NB4 (cell line): Measurements from ENCODE around the gene AQP12A.

Experiments used
- DNase-seq: peaks from one replicate; pipeline ENCODE4 v3.0.0; 2010; ENCODE audit warnings: low read depth
- H3K4me3 ChIP-seq: one replicate; pipeline ENCODE4 v1.5.1; 2011; ENCODE audit warnings: mild to moderate bottlenecking, low read depth, low read length, moderate library complexity
- CTCF ChIP-seq: IDR thresholded peaks from one replicate; pipeline ENCODE4 v1.5.1; 2012; ENCODE audit warnings: low read depth, low read length
- MAX ChIP-seq: IDR thresholded peaks from 2 replicates; pipeline ENCODE4 v1.6.1; 2011; ENCODE audit warnings: low read depth, low read length
- MYC ChIP-seq: IDR thresholded peaks from 2 replicates; pipeline ENCODE4 v1.6.1; 2011; ENCODE audit warnings: low read depth, low read length
- POLR2A ChIP-seq: IDR thresholded peaks from 2 replicates; pipeline ENCODE4 v1.6.1; 2011; ENCODE audit warnings: mild to moderate bottlenecking; ENCODE audit not compliant: insufficient read length; ENCODE audit errors: extremely low read depth

AQP12A gene

GRCh38 chr2:240728361-240728760 is 36.7 kb downstream of the AQP12A start:
- H3K4me3 ChIP-seq: no peak overlapping the region
- TF ChIP-seq CTCF (no peak), MAX (no peak)
- DNase-seq: no peak

DNA sequence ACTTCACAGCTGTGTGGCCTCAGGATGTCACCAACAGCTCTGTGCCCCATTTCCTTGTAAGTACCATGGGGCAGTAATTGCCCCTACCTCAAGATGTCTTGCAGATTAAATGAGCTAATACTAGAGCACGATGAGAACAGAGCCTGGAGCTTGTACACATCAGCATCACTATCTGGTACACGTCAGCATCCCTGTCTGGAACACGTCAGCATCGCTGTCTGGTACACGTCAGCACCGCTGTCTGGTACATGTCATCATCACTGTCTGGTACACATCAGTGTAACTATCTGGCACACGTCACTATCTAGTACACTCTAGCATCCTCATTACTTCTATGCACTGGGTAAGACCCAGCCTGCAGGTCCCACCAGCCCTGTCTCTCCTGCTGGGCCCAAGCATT is 37.2 kb downstream of the AQP12A start:
- H3K4me3 ChIP-seq: no peak overlapping the region
- TF ChIP-seq MYC: no peak
- DNase-seq: no peak

DNA sequence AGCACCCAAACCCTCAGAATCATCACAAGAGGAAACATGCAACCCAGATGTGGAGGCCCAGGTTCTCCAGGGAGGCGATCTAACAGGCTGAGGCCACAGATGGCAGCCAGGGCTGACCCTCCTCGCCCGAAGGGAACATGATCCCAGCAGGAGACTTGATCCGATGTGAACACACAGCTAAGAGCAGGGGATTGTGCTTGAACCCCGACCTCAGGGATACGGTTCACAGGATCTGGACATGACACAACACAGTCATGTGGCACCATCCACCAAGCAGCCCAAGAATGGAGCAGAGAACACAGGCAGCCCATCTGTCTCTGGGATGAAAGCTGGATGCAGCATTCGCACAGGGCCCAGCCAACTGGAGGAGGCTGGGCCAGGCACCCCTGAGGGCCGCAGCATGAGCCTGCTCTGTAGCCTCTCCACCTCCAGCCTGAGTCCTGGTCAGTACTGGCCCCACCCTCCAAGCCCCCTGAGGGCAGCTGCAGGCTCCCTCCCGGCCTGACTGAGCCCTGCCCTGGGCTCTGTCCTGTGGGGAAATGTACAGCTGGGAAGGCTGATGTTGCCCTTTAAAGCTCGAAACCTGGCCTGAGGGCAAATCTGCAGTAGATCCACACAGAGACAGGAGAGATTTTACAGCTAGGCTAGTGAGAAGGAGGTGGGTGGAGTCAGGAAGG is 39.0 kb downstream of the AQP12A start:
- TF ChIP-seq POLR2A: no peak
- TF ChIP-seq MAX: no peak
- TF ChIP-seq MYC: no peak
- no peak for TF ChIP-seq CTCF
- no peak for DNase-seq
- H3K4me3 ChIP-seq: no peak overlapping the region

GRCh38 chr2:240731178-240731545 is 39.5 kb downstream of the AQP12A start:
- DNase-seq: no peak
- no peak for TF ChIP-seq CTCF
- TF ChIP-seq MYC: no peak
- no peak for TF ChIP-seq POLR2A
- TF ChIP-seq MAX: no peak

DNA sequence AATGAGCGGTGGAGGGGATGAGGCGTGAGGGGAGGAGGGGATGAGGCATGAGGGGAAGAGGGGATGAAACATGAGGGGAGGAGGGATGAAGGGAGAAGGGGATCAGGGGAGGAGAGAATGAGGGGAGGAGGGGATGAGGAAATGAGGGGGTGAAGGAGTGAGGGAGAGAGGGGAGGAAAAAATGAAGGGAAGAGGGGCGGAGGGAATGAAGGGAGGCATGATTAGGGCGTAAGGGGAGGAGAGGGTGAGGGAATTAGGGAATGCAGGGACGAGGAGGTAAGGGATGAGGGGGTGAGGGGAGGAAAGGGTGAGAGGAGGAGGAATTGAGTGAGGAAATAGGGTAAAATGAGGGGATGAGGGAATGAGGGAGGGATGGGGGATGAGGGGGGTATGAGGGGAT is 40.5 kb downstream of the AQP12A start:
- TF ChIP-seq MYC (no peak), POLR2A (no peak), CTCF (no peak), MAX (no peak)
- no peak for DNase-seq
- H3K4me3 ChIP-seq: no peak overlapping the region

More at GRCh38 chr2:240731178-240731545, 39.5 kb downstream of the AQP12A start:
- H3K4me3 ChIP-seq: no peak overlapping the region

DNA sequence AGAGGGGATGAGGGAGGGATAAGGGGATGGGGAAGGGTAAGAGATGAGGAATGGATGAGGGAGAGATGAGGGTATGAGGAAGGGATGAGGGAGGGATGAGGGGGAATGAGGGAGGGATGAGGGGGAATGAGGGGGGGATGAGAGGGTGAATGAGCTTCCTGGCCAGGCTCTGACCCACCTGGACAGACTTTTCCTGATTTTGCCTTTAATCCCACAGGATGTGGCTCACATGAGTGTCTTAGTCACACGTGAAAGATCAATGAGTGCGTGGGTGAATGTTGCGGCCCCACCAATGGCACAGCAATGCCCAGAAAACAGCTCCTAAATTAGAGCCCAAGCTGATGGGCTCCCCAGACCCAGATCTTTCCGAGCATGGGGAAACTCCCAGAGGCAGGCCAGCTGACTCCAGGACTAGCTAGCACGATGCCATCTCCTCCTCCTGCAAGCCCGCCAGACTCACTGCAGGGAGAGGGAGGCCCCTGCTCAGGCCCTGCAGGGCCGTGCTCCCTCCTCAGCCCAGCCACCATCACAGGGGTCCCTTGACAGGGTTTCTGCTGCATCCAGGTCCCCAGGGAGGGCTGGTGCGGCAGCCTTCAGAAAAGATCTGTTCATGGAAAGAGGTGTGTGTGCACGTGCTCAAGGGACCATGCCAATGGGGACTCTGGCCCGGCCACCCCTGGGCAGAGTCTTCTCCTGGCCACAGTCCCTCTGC is 41.4 kb downstream of the AQP12A start:
- no peak for TF ChIP-seq MYC
- TF ChIP-seq MAX: no peak
- no peak for TF ChIP-seq POLR2A
- no peak for TF ChIP-seq CTCF
- DNase-seq: no peak
- no peak overlapping the region for H3K4me3 ChIP-seq
